ENCODE measurements around the gene CENPX. TPM values are rescaled to one million over a fixed set of nuclear protein-coding genes. Genes with fewer than 3 reads are reported as not detected.

The CENPX gene
- total and polyA plus RNA-seq, 12 donors: 11.2 to 75.9 (median 47.9) TPM

DNA sequence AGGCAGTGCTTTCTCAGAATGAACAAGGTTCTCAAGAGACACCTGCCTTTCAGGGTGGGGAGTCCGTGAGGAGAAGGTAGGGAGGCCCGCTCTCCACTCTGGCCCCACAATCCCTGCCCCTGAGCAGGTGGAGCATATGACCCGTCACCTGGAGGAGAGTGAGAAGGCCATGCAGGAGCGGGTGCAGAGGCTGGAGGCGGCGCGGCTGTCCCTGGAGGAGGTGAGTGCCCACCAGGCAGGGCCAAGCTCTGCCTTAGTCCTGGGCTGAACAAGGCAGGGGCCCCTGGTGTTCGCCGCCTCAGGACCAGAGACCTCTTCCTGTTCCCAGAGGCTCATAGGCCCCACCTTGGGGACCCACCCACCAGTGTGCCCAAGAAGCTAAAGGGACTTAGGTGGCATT lies 6.3 kb upstream of the CENPX start:
- no peak for DNase-seq
- WGBS, 4 donors: 97 to 100% methylated on average over 9 of the region's 9 CpGs; no CpG with 5 or more reads in 2 of the 4 donors
- no peak overlapping the region for H3K4me3 ChIP-seq
- H3K36me3 ChIP-seq (replicated peaks in 1 of 2): no peaks in the 10 kb centered on the region
- no peak overlapping the region for H3K27ac ChIP-seq
- H3K4me1 ChIP-seq (replicated peaks in 1 of 2): peaks cover 3 to 16% of the 10 kb centered on the region in 2 donors
- H3K9me3 ChIP-seq (replicated peaks in 1 of 3): no peaks in the 10 kb centered on the region
- TF ChIP-seq, protein P1, sequence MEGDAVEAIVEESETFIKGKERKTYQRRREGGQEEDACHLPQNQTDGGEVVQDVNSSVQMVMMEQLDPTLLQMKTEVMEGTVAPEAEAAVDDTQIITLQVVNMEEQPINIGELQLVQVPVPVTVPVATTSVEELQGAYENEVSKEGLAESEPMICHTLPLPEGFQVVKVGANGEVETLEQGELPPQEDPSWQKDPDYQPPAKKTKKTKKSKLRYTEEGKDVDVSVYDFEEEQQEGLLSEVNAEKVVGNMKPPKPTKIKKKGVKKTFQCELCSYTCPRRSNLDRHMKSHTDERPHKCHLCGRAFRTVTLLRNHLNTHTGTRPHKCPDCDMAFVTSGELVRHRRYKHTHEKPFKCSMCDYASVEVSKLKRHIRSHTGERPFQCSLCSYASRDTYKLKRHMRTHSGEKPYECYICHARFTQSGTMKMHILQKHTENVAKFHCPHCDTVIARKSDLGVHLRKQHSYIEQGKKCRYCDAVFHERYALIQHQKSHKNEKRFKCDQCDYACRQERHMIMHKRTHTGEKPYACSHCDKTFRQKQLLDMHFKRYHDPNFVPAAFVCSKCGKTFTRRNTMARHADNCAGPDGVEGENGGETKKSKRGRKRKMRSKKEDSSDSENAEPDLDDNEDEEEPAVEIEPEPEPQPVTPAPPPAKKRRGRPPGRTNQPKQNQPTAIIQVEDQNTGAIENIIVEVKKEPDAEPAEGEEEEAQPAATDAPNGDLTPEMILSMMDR (IDR thresholded peaks at IDR 0.05): no peak
- TF ChIP-seq POLR2A (IDR thresholded peaks at IDR 0.05): no peak
- no peaks in the 10 kb centered on the region for H3K27me3 ChIP-seq
- intact Hi-C loops (cut with DNase I): loop anchor here (5.0 to 10.0 kb wide), 2 partner anchors 123 to 266 kb away; no protein-coding TSS in a partner anchor

DNA sequence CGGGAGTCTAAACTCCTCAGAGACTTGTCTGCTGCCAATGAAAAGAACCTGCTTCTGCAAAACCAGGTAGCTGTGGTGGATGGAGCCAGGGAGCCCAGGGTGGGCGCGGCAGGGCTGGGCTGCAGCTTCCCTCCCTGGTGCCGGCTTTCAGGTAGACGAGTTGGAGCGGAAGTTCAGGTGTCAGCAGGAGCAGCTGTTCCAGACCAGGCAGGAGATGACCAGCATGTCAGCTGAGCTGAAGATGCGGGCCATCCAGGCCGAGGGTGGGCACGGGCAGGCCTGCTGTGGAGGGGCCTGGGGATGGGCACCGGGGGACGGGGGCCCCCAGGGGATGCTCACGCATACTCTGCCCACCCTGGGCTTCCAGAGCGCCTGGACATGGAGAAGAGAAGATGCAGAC lies 5.6 kb upstream of the CENPX start:
- DNase-seq: no peak

DNA sequence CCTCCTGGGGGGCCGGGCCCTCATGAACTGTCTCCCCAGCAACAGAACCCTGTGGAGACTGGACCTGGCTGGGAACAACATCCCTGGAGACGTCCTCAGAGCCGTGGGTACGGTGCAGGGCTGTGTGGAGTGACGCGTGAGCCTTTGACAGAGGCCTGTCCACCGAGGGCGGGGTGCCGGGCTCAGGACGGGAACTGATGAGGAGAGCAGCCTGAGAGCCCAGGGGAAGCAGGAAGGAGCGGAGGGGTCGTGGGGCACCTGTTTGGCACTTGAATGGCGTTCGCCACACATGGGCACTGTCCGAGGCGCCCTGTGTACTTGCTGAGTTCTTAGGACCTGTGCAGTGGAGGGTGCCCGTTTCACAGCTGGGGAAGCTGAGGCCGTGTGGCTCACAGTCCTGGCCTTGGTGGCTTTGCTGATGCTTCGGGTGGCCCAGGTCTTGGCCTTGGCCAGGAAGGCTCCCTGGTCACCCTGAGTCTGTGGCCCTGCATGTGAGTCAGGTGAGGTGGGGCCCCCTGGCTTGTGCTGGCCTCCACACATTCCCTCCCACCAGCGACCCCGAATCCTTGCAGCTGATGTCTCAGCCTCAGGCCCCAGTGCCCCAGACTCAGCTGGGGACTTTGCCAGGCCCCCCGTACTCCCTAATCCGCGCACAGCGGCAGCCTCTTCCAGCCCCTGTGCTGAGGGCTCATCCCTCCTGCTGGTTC lies 2.9 kb upstream of the CENPX start:
- H3K27ac ChIP-seq: no peak overlapping the region
- H3K27me3 ChIP-seq: no peaks in the 10 kb centered on the region
- 88 to 95% (median 91%) methylated on average over 7 to 25 of the region's 25 CpGs for WGBS, 4 donors
- H3K4me1 ChIP-seq (replicated peaks in 1 of 2): peaks cover 21 to 32% of the 10 kb centered on the region in 2 donors
- no peaks in the 10 kb centered on the region for H3K36me3 ChIP-seq (replicated peaks in 1 of 2)
- H3K4me3 ChIP-seq: no peak overlapping the region
- TF ChIP-seq POLR2A (IDR thresholded peaks at IDR 0.05): no peak
- TF ChIP-seq, protein P1 (IDR thresholded peaks at IDR 0.05): no peak
- no peaks in the 10 kb centered on the region for H3K9me3 ChIP-seq (replicated peaks in 1 of 3)
- intact Hi-C loops (cut with DNase I): loop anchor here (5.0 to 10.0 kb wide), 2 partner anchors 127 to 269 kb away; no protein-coding TSS in a partner anchor
- DNase-seq: no peak

More for the DNA sequence above, 5.6 kb upstream of the CENPX start:
- no peak overlapping the region for H3K4me3 ChIP-seq
- no peaks in the 10 kb centered on the region for H3K27me3 ChIP-seq
- H3K36me3 ChIP-seq (replicated peaks in 1 of 2): no peaks in the 10 kb centered on the region
- H3K4me1 ChIP-seq (replicated peaks in 1 of 2): peaks cover 9 to 22% of the 10 kb centered on the region in 2 donors
- intact Hi-C loops (cut with DNase I): loop anchor here (5.0 to 10.0 kb wide), 2 partner anchors 124 to 267 kb away; no protein-coding TSS in a partner anchor
- H3K9me3 ChIP-seq (replicated peaks in 1 of 3): no peaks in the 10 kb centered on the region
- WGBS, 4 donors: 93 to 100% (median 96%) methylated on average over 7 to 13 of the region's 13 CpGs
- H3K27ac ChIP-seq: no peak overlapping the region
- TF ChIP-seq POLR2A (IDR thresholded peaks at IDR 0.05): no peak
- TF ChIP-seq, protein P1 (IDR thresholded peaks at IDR 0.05): no peak

DNA sequence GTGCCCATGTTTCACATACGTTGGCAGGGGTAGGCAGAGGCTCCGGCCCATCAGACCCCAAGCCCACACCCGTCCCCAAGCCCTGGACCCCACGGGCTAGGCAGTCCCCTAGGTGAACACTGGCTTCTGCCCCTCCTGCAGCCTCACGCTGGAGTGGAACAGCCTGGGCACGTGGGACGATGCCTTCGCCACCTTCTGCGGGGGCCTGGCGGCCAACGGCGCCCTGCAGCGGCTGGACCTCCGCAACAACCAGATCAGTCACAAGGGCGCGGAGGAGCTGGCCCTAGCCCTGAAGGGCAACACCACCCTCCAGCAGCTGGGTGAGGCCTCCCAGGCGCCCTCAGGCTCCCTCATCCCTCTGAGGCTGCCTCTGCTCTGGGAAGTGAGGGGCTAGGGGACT lies 2.2 kb upstream of the CENPX start:
- H3K36me3 ChIP-seq (replicated peaks in 1 of 2): no peaks in the 10 kb centered on the region
- TF ChIP-seq, protein P1 (IDR thresholded peaks at IDR 0.05): no peak
- no peak for TF ChIP-seq POLR2A (IDR thresholded peaks at IDR 0.05)
- H3K4me1 ChIP-seq (replicated peaks in 1 of 2): peaks cover 21 to 27% of the 10 kb centered on the region in 2 donors
- H3K27me3 ChIP-seq: no peaks in the 10 kb centered on the region
- H3K4me3 ChIP-seq: no peak overlapping the region
- intact Hi-C loops (cut with DNase I): loop anchor here (5.0 to 10.0 kb wide), 2 partner anchors 127 to 270 kb away; no protein-coding TSS in a partner anchor
- WGBS, 4 donors: 81 to 97% (median 91%) methylated on average over 2 to 17 of the region's 17 CpGs
- no peak overlapping the region for H3K27ac ChIP-seq
- no peaks in the 10 kb centered on the region for H3K9me3 ChIP-seq (replicated peaks in 1 of 3)
- DNase-seq: no peak

Measured in adrenal gland (tissue), 12 donors.